Panc1 (cell line): ENCODE data around the gene S1PR2. TPM values are rescaled to one million over a fixed set of nuclear protein-coding genes. Genes with fewer than 3 reads are reported as not detected.

Source experiments
- ATAC-seq: fragments of 200-7000 bp; cut with Tn5 transposase; 2 replicates; pipeline ENCODE4 v1.9.1; 2020; ENCODE audit warnings: mild to moderate bottlenecking, moderate library complexity
- BruUV-seq: library from RNA; stranded (reverse); fragments of 400-500 nt; replicated peaks from 2 replicates; lab custom pipeline; 2021; lab: Mats Ljungman, UMichigan
- CTCF ChIA-PET: fragments of 300-600 bp; sonication (Branson Sonifier 250); formaldehyde crosslinking; loops from one replicate; lab custom pipeline; 2022; ENCODE audit warnings: antibody characterized with exemption; lab: Charles Lee
- POLR2A ChIA-PET: fragments of 300-600 bp; sonication (Branson Sonifier 250); formaldehyde crosslinking; loops from one replicate; lab custom pipeline; 2022; ENCODE audit warnings: antibody characterized with exemption; lab: Charles Lee
- DNase-seq: peaks from one replicate; pipeline ENCODE4 v3.0.0-alpha.2; 2010; ENCODE audit warnings: low read depth, low spot score
- H3K27ac ChIP-seq: 2 replicates; pipeline ENCODE4 v1.5.1; 2011; ENCODE audit warnings: mild to moderate bottlenecking, low read length, inconsistent platforms
- H3K27me3 ChIP-seq: fragments of 200-500 bp; sonication (Bioruptor generic); 2 replicates; pipeline ENCODE4 v1.6.0; 2014; ENCODE audit warnings: low read length, inconsistent platforms; ENCODE audit not compliant: control insufficient read depth, insufficient read depth
- H3K36me3 ChIP-seq: fragments of 200-500 bp; sonication (Bioruptor generic); 2 replicates; pipeline ENCODE4 v1.5.1; 2014; ENCODE audit warnings: inconsistent platforms, mild to moderate bottlenecking, low read length, moderate library complexity; ENCODE audit not compliant: control insufficient read depth, insufficient read depth
- H3K4me1 ChIP-seq: 2 replicates; pipeline ENCODE4 v1.5.1; 2011; ENCODE audit warnings: inconsistent platforms, mild to moderate bottlenecking, low read length, moderate library complexity; ENCODE audit not compliant: control insufficient read depth, insufficient read depth
- H3K4me3 ChIP-seq, 2 experiments: 2 replicates each; pipeline ENCODE4 v1.5.1; 2011 to 2012; ENCODE audit warnings: low read depth in 2 of 2, low read length in 2 of 2, mild to moderate bottlenecking in 2 of 2, inconsistent platforms in 1 of 2, moderate library complexity in 1 of 2
- H3K9me3 ChIP-seq: fragments of 200-500 bp; sonication (Bioruptor generic); 2 replicates; pipeline ENCODE4 v1.5.1; 2014; ENCODE audit warnings: low read depth, mild to moderate bottlenecking, inconsistent platforms, low read length, moderate library complexity; ENCODE audit not compliant: control insufficient read depth, insufficient read depth
- POLR2AphosphoS5 ChIP-seq: IDR thresholded peaks from 2 replicates; pipeline ENCODE4 v1.6.1; 2012; ENCODE audit warnings: mild to moderate bottlenecking, low read depth, low read length, moderate library complexity
- SIN3A ChIP-seq: IDR thresholded peaks from 2 replicates; pipeline ENCODE4 v1.6.1; 2012; ENCODE audit warnings: low read depth, mild to moderate bottlenecking, low read length, moderate library complexity, borderline replicate concordance; ENCODE audit not compliant: insufficient read depth
- TCF7L2 ChIP-seq: IDR thresholded peaks from 2 replicates; pipeline ENCODE4 v1.6.1; 2011; ENCODE audit warnings: mild to moderate bottlenecking, low read depth, low read length, inconsistent platforms
- in situ Hi-C: cut with HindIII; loops from 2 replicates; pipeline ENCODE4 v1.10.0; 2016; ENCODE audit warnings: low sequenced_read_pairs, low pct_unique_long_range_greater_than_20kb
- intact Hi-C: fragments of 100-400 bp; cut with micrococcal nuclease; formaldehyde crosslinking; loops from one replicate; pipeline ENCODE4 v1.10.0; 2022; ENCODE audit not compliant: unreplicated experiment
- microRNA-seq: library from miRNA; unstranded; fragments of <30 nt; microRNA quantifications from one replicate; pipeline ENCODE4 v1.1.0, GENCODE V29; 2020; ENCODE audit not compliant: unreplicated experiment
- total RNA-seq: library from RNA; stranded (reverse); gene quantifications from one replicate; pipeline ENCODE4 v1.2.1, GENCODE V29; 2021; ENCODE audit not compliant: unreplicated experiment
- TF ChIP-seq, protein P1 (sequence below), 2 experiments: IDR thresholded peaks; 2 replicates each; pipeline ENCODE4 v1.6.1; 2011 to 2012; ENCODE audit warnings: low read depth in 2 of 2, control low read depth in 1 of 2, low read length in 1 of 2, mild to moderate bottlenecking in 1 of 2, moderate library complexity in 1 of 2; ENCODE audit not compliant: insufficient read depth in 1 of 2
- TF ChIP-seq, protein P2 (sequence below): fragments of 450-650 bp; IDR thresholded peaks from 2 replicates; pipeline ENCODE4 v1.5.1; 2017; ENCODE audit warnings: mild to moderate bottlenecking

Gene S1PR2
- total RNA-seq, 1 experiment from 2014 or later = 2.9 TPM

DNA sequence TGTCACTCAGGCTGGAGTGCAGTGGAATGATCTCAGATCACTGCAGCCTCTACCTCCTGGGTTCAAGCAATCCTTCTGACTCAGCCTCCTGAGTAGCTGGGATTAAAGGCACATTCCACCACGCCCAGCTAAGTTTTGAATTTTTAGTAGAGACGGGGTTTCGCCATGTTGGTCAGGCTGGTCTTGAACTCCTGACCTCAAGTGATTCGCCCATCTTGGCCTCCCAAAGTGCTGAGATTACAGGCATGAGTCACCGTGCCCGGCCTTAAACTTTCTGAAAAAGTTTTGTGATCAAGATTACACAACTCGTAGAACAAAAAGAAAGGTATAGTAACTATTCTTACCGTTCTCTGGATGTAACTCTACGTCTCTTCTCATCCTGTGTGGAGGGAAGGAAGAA is 57.6 kb downstream of the S1PR2 start:
- POLR2A ChIA-PET = no interaction called here
- Histone ChIP-seq H3K27me3 (no peaks in the 10 kb centered on the region), H3K9me3 (no peaks in the 10 kb centered on the region), H3K4me1 (no peaks in the 10 kb centered on the region), H3K27ac (no peak overlapping the region), H3K36me3 (peaks cover 8% of the 10 kb centered on the region), H3K4me3 (no peak overlapping the region)
- TF ChIP-seq, protein P1, sequence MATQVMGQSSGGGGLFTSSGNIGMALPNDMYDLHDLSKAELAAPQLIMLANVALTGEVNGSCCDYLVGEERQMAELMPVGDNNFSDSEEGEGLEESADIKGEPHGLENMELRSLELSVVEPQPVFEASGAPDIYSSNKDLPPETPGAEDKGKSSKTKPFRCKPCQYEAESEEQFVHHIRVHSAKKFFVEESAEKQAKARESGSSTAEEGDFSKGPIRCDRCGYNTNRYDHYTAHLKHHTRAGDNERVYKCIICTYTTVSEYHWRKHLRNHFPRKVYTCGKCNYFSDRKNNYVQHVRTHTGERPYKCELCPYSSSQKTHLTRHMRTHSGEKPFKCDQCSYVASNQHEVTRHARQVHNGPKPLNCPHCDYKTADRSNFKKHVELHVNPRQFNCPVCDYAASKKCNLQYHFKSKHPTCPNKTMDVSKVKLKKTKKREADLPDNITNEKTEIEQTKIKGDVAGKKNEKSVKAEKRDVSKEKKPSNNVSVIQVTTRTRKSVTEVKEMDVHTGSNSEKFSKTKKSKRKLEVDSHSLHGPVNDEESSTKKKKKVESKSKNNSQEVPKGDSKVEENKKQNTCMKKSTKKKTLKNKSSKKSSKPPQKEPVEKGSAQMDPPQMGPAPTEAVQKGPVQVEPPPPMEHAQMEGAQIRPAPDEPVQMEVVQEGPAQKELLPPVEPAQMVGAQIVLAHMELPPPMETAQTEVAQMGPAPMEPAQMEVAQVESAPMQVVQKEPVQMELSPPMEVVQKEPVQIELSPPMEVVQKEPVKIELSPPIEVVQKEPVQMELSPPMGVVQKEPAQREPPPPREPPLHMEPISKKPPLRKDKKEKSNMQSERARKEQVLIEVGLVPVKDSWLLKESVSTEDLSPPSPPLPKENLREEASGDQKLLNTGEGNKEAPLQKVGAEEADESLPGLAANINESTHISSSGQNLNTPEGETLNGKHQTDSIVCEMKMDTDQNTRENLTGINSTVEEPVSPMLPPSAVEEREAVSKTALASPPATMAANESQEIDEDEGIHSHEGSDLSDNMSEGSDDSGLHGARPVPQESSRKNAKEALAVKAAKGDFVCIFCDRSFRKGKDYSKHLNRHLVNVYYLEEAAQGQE (IDR thresholded peaks at IDR 0.05; ENCODE audit: insufficient read depth in 1 of 2, low read depth in 2 of 2, low read length in 1 of 2) = no peak
- TF ChIP-seq, protein P2, sequence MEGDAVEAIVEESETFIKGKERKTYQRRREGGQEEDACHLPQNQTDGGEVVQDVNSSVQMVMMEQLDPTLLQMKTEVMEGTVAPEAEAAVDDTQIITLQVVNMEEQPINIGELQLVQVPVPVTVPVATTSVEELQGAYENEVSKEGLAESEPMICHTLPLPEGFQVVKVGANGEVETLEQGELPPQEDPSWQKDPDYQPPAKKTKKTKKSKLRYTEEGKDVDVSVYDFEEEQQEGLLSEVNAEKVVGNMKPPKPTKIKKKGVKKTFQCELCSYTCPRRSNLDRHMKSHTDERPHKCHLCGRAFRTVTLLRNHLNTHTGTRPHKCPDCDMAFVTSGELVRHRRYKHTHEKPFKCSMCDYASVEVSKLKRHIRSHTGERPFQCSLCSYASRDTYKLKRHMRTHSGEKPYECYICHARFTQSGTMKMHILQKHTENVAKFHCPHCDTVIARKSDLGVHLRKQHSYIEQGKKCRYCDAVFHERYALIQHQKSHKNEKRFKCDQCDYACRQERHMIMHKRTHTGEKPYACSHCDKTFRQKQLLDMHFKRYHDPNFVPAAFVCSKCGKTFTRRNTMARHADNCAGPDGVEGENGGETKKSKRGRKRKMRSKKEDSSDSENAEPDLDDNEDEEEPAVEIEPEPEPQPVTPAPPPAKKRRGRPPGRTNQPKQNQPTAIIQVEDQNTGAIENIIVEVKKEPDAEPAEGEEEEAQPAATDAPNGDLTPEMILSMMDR = no peak
- no peak for TF ChIP-seq TCF7L2
- TF ChIP-seq POLR2AphosphoS5 = no peak
- no peak for TF ChIP-seq SIN3A
- CTCF ChIA-PET = no interaction called here
- BruUV-seq = no TSS peak
- intact Hi-C loops (no loop called here), in situ Hi-C loops (no loop called here)
- ATAC-seq (no peak), DNase-seq (no peak)

Small RNAs within 50 kb of the gene (microRNA-seq; reads per million reads assigned to microRNA genes)
- not detected for gene MIR4322

Other genes starting within 250 kb of the S1PR2 start
- 0.18 TPM for gene COL5A3, start 220.8 kb downstream of the S1PR2 start, total RNA-seq
- gene RDH8, start 217.8 kb downstream of the S1PR2 start, total RNA-seq = not detected
- gene SHFL, start 145.0 kb downstream of the S1PR2 start, total RNA-seq = 17.4 TPM
- gene ANGPTL6, start 128.7 kb downstream of the S1PR2 start, total RNA-seq = 0.74 TPM
- gene PPAN, start 125.0 kb downstream of the S1PR2 start, total RNA-seq = 63.3 TPM
- 12.5 TPM for gene P2RY11, start 119.6 kb downstream of the S1PR2 start, total RNA-seq
- gene EIF3G, start 111.4 kb downstream of the S1PR2 start, total RNA-seq = 233 TPM
- 168 TPM for gene DNMT1, start 36.4 kb downstream of the S1PR2 start, total RNA-seq
- gene MRPL4, start 20.9 kb upstream of the S1PR2 start, total RNA-seq = 62.8 TPM
- 136 TPM for gene ICAM1, start 39.8 kb upstream of the S1PR2 start, total RNA-seq
- 2.8 TPM for gene ICAM4, start 55.6 kb upstream of the S1PR2 start, total RNA-seq
- 19.5 TPM for gene ICAM5, start 58.6 kb upstream of the S1PR2 start, total RNA-seq
- 1.3 TPM for gene ZGLP1, start 78.5 kb upstream of the S1PR2 start, total RNA-seq
- gene FDX2, start 84.7 kb upstream of the S1PR2 start, total RNA-seq = 25.5 TPM
- 55.6 TPM for gene RAVER1, start 102.2 kb upstream of the S1PR2 start, total RNA-seq
- 10.5 TPM for gene ICAM3, start 108.3 kb upstream of the S1PR2 start, total RNA-seq
- gene TYK2, start 149.2 kb upstream of the S1PR2 start, total RNA-seq = 104 TPM
- 162 TPM for gene CDC37, start 172.2 kb upstream of the S1PR2 start, total RNA-seq
- 25.8 TPM for gene PDE4A, start 189.2 kb upstream of the S1PR2 start, total RNA-seq